ENCODE results near the gene TMEM94. TPM values are rescaled to one million over a fixed set of nuclear protein-coding genes. Genes with fewer than 3 reads are reported as not detected.
"Not testable (repeated sequence)": the region's sequence is repeated elsewhere in the genome, so short reads cannot be mapped to it uniquely, and the experiment has no call there.

TMEM94 gene
- total and polyA plus RNA-seq, 2 of the 4 experiments (the other 2 are of a cell fraction): 8.4 to 64.7 TPM

- TF ChIP-seq CTCF (conservative IDR thresholded peaks at IDR 0.05; ENCODE audit: low read depth, low read length) (no peak), FOS (IDR thresholded peaks at IDR 0.05; ENCODE audit: low read depth, low read length) (no peak)
Observed at GRCh38 chr17:75445296-75445695, 11.1 kb upstream of the TMEM94 start (continued).

- dilution Hi-C loops (cut with HindIII; ENCODE audit: low sequenced_read_pairs, unreplicated experiment); BruUV-seq (replicated peaks); POLR2A ChIA-PET (ENCODE audit: unreplicated experiment): not testable (repeated sequence)
Observed at GRCh38 chr17:75445896-75446295, 10.5 kb upstream of the TMEM94 start.

More at GRCh38 chr17:75445896-75446295, 10.5 kb upstream of the TMEM94 start:
- H3K4me2 ChIP-seq (ENCODE audit: low read depth, low read length); H2BK20ac ChIP-seq (ENCODE audit: low read depth, low read length); H3K9me1 ChIP-seq (ENCODE audit: insufficient read depth, low read length); H3K18ac ChIP-seq (ENCODE audit: low read depth, low read length); H3K27ac ChIP-seq (ENCODE audit: insufficient read depth, low read length); H3K79me1 ChIP-seq (ENCODE audit: low read depth in 1 of 2, low read length in 2 of 2); H4K5ac ChIP-seq (ENCODE audit: low read depth, low read length); H2BK5ac ChIP-seq (ENCODE audit: low read depth, low read length, poor library complexity, severe bottlenecking); H2BK15ac ChIP-seq (ENCODE audit: low read depth, low read length); H3K36me3 ChIP-seq (ENCODE audit: control insufficient read depth, insufficient read depth, low read length); H4K91ac ChIP-seq (ENCODE audit: insufficient read depth, low read depth, low read length); intact Hi-C loops (cut with micrococcal nuclease); H3K27me3 ChIP-seq (ENCODE audit: control insufficient read depth, insufficient read depth, low read length); H4K8ac ChIP-seq (ENCODE audit: low read depth in 2 of 2, low read length in 2 of 2); H4K20me1 ChIP-seq (ENCODE audit: insufficient read depth, low read length); H3K4me3 ChIP-seq (ENCODE audit: insufficient read depth, low read depth, low read length); CTCF ChIA-PET; H3K23ac ChIP-seq (ENCODE audit: low read depth, low read length); DNase-seq; H3K9me3 ChIP-seq (ENCODE audit: control insufficient read depth, insufficient read depth, low read length); H2AK9ac ChIP-seq (replicated peaks; ENCODE audit: low read depth, low read length, poor library complexity); ATAC-seq (ENCODE audit: low read depth); H3K14ac ChIP-seq (replicated peaks; ENCODE audit: low read depth, low read length); H3K56ac ChIP-seq (ENCODE audit: extremely low read depth, insufficient read depth, low read length); H3K4me1 ChIP-seq (ENCODE audit: control insufficient read depth, insufficient read depth, low read length); H2AFZ ChIP-seq (replicated peaks; ENCODE audit: low read length, poor library complexity); H3K9ac ChIP-seq (ENCODE audit: low read depth, low read length); in situ Hi-C loops (cut with MboI; ENCODE audit: low sequenced_read_pairs); H2BK120ac ChIP-seq (ENCODE audit: low read depth, low read length): not testable (repeated sequence)
- 0 out of 2 replicates have a peak overlapping the region, but pooled peaks have one; percentile 72 for H3K4ac ChIP-seq (ENCODE audit: low read depth, low read length)
- WGBS, 2 experiments (ENCODE audit: extremely low coverage in 2 of 2, insufficient read length in 1 of 2): no CpG with 5 or more reads among the region's 6 CpGs
- H2AK5ac ChIP-seq (ENCODE audit: low read depth, low read length): peak overlapping the region; percentile 56; the same call in 1 of the 2 replicates

Measured in IMR-90 (cell line).